ENCODE measurements around the gene SPTBN4.
"Not testable (repeated sequence)": the region's sequence is repeated elsewhere in the genome, so short reads cannot be mapped to it uniquely, and the experiment has no call there.

The SPTBN4 gene

GRCh38 chr19:40529093-40529954, 62.5 kb downstream of the SPTBN4 start:
- DNase-seq (ENCODE audit: low spot score) = peak; percentile 81

- DNase-seq (ENCODE audit: low spot score) = no peak
Measured at GRCh38 chr19:40530091-40530901, 63.5 kb downstream of the SPTBN4 start.

GRCh38 chr19:40533508-40533907, 66.7 kb downstream of the SPTBN4 start:
- DNase-seq (ENCODE audit: low spot score) = no peak

- no peak for DNase-seq (ENCODE audit: low spot score)
Measured at GRCh38 chr19:40534148-40534547, 67.3 kb downstream of the SPTBN4 start.

- no peak for DNase-seq (ENCODE audit: low spot score)
Measured at GRCh38 chr19:40539070-40539469, 72.3 kb downstream of the SPTBN4 start.

- DNase-seq (ENCODE audit: low spot score) = peak; percentile 30
Measured at GRCh38 chr19:40542202-40542859, 75.5 kb downstream of the SPTBN4 start.

- no peak for DNase-seq (ENCODE audit: low spot score)
Measured at GRCh38 chr19:40543029-40543597, 76.3 kb downstream of the SPTBN4 start.

- not testable (repeated sequence) for DNase-seq (ENCODE audit: low spot score)
Measured at GRCh38 chr19:40546153-40546841, 79.5 kb downstream of the SPTBN4 start.

- not testable (repeated sequence) for DNase-seq (ENCODE audit: low spot score)
Measured at GRCh38 chr19:40547190-40547589, 80.4 kb downstream of the SPTBN4 start.

GRCh38 chr19:40547836-40548235, 81.0 kb downstream of the SPTBN4 start:
- DNase-seq (ENCODE audit: low spot score) = no peak

- DNase-seq (ENCODE audit: low spot score) = peak; percentile 60
Measured at GRCh38 chr19:40549007-40549708, 82.4 kb downstream of the SPTBN4 start.

GRCh38 chr19:40550951-40551350, 84.2 kb downstream of the SPTBN4 start:
- no peak for DNase-seq (ENCODE audit: low spot score)

- DNase-seq (ENCODE audit: low spot score) = no peak
Measured at GRCh38 chr19:40552848-40553247, 86.0 kb downstream of the SPTBN4 start.

- no peak for DNase-seq (ENCODE audit: low spot score)
Measured at GRCh38 chr19:40553885-40554857, 87.4 kb downstream of the SPTBN4 start.

GRCh38 chr19:40555978-40556689, 89.3 kb downstream of the SPTBN4 start:
- DNase-seq (ENCODE audit: low spot score) = no peak

GRCh38 chr19:40556953-40557530, 90.2 kb downstream of the SPTBN4 start:
- no peak for DNase-seq (ENCODE audit: low spot score)

GRCh38 chr19:40559394-40559793, 92.6 kb downstream of the SPTBN4 start:
- DNase-seq (ENCODE audit: low spot score) = no peak

GRCh38 chr19:40560092-40560507, 93.3 kb downstream of the SPTBN4 start:
- DNase-seq (ENCODE audit: low spot score) = no peak

- DNase-seq (ENCODE audit: low spot score) = no peak
Measured at GRCh38 chr19:40561947-40562346, 95.1 kb downstream of the SPTBN4 start.

All from Ammon's horn (tissue), 1 donor.